HCT116 (cell line): Measurements from ENCODE around the gene OBSL1. TPM values are rescaled to one million over a fixed set of nuclear protein-coding genes. Genes with fewer than 3 reads are reported as not detected.

Source experiments
- ATAC-seq: fragments of 200-7000 bp; cut with Tn5 transposase; 2 replicates; pipeline ENCODE4 v1.9.1; 2020; ENCODE audit warnings: mild to moderate bottlenecking, moderate library complexity
- BruUV-seq: library from RNA; stranded (reverse); fragments of 400-500 nt; replicated peaks from 2 replicates; lab custom pipeline; 2021; lab: Mats Ljungman, UMichigan
- CTCF ChIA-PET: fragments of 300-600 bp; sonication (Branson Sonifier 250); formaldehyde crosslinking; loops from one replicate; lab custom pipeline; 2021; ENCODE audit warnings: antibody characterized with exemption; lab: Charles Lee
- POLR2A ChIA-PET: fragments of 300-600, 350-600 bp; sonication (Branson Sonifier 250); formaldehyde crosslinking; loops from one replicate; lab custom pipeline; 2021; ENCODE audit warnings: antibody characterized with exemption; lab: Charles Lee
- RAD21 ChIA-PET, 2 experiments: fragments of 300-600 bp; sonication (Branson Sonifier 250); formaldehyde crosslinking; loops; one replicate each; lab custom pipeline; 2023; ENCODE audit warnings: low total read pairs in 2 of 2; ENCODE audit not compliant: uncharacterized antibody in 2 of 2, unreplicated experiment in 2 of 2, low non-redundant PET in 1 of 2; lab: Charles Lee
- DNase-seq: peaks from one replicate; pipeline ENCODE4 v3.0.0-alpha.2; 2010; ENCODE audit warnings: low read depth, low spot score
- H2AFZ ChIP-seq: fragments of 200-600 bp; shearing (Covaris generic), sonication (generic); 2 replicates; pipeline ENCODE4 v1.6.1; 2017; ENCODE audit warnings: low read depth, mixed run types, mixed read lengths, antibody characterized with exemption, low read length; ENCODE audit not compliant: poor library complexity, severe bottlenecking
- H3K27ac ChIP-seq: 2 replicates; pipeline ENCODE4 v1.5.1; 2012; ENCODE audit warnings: low read depth, low read length
- H3K27me3 ChIP-seq: fragments of 200-600 bp; sonication (generic); 2 replicates; pipeline ENCODE4 v1.6.1; 2016; ENCODE audit warnings: mixed run types, low read length, mixed read lengths; ENCODE audit not compliant: insufficient read depth
- H3K36me3 ChIP-seq, 2 experiments: fragments of 200-500 bp in 1 of 2; fragments of 200-600 bp in 1 of 2; sonication (Bioruptor generic) in 1 of 2; sonication (generic) in 1 of 2; 2 replicates each; pipeline versions ENCODE4 v1.5.1 to v1.6.1; 2014 to 2016; ENCODE audit warnings: low read length in 2 of 2, inconsistent platforms in 1 of 2, mixed read lengths in 1 of 2, mixed run types in 1 of 2; ENCODE audit not compliant: insufficient read depth in 2 of 2, control insufficient read depth in 1 of 2
- H3K4me1 ChIP-seq, 2 experiments: fragments of 200-600 bp in 1 of 2; sonication (generic) in 1 of 2; 2 replicates each; pipeline versions ENCODE4 v1.5.1 to v1.6.1; 2012 to 2017; ENCODE audit warnings: low read length in 2 of 2, inconsistent platforms in 1 of 2, mild to moderate bottlenecking in 1 of 2, mixed read lengths in 1 of 2, mixed run types in 1 of 2, moderate library complexity in 1 of 2; ENCODE audit not compliant: insufficient read depth in 2 of 2, control insufficient read depth in 1 of 2
- H3K4me2 ChIP-seq: fragments of 200-600 bp; sonication (generic); 2 replicates; pipeline ENCODE4 v1.6.1; 2017; ENCODE audit warnings: mixed run types, low read length, mixed read lengths
- H3K4me3 ChIP-seq, 2 experiments: fragments of 200-600 bp in 1 of 2; sonication (generic) in 1 of 2; replicated peaks in 1 of 2; 2 replicates each; pipeline ENCODE4 v1.5.1; 2011 to 2016; ENCODE audit warnings: low read length in 2 of 2, control low read depth in 1 of 2, low read depth in 1 of 2, mild to moderate bottlenecking in 1 of 2, mixed read lengths in 1 of 2, mixed run types in 1 of 2
- H3K79me2 ChIP-seq: fragments of 200-600 bp; sonication (generic); 2 replicates; pipeline ENCODE4 v1.6.1; 2017; ENCODE audit warnings: mild to moderate bottlenecking, mixed run types, low read length, moderate library complexity, mixed read lengths; ENCODE audit not compliant: insufficient read depth
- H3K9ac ChIP-seq: fragments of 200-600 bp; sonication (generic); 2 replicates; pipeline ENCODE4 v1.6.1; 2016; ENCODE audit warnings: low read length, mixed read lengths
- H3K9me2 ChIP-seq: fragments of 200-600 bp; sonication (generic), shearing (Covaris generic); 2 replicates; pipeline ENCODE4 v1.6.1; 2017; ENCODE audit warnings: mixed run types, mild to moderate bottlenecking, moderate library complexity; ENCODE audit not compliant: insufficient read depth
- H3K9me3 ChIP-seq, 2 experiments: fragments of 200-500 bp in 1 of 2; fragments of 200-600 bp in 1 of 2; sonication (Bioruptor generic) in 1 of 2; sonication (generic) in 1 of 2; 2 replicates each; pipeline ENCODE4 v1.6.1; 2014 to 2017; ENCODE audit warnings: low read length in 2 of 2, mixed read lengths in 2 of 2, inconsistent platforms in 1 of 2, low read depth in 1 of 2, mild to moderate bottlenecking in 1 of 2, mixed run types in 1 of 2, moderate library complexity in 1 of 2; ENCODE audit not compliant: control insufficient read depth in 1 of 2, insufficient read depth in 1 of 2
- H4K20me1 ChIP-seq: fragments of 200-600 bp; sonication (generic), shearing (Covaris generic); 2 replicates; pipeline ENCODE4 v1.6.1; 2017; ENCODE audit warnings: mixed run types, mild to moderate bottlenecking, moderate library complexity; ENCODE audit not compliant: insufficient read depth
- CEBPB ChIP-seq: IDR thresholded peaks from 2 replicates; pipeline ENCODE4 v1.6.1; 2012; ENCODE audit warnings: low read depth
- EGR1 ChIP-seq: IDR thresholded peaks from 2 replicates; pipeline ENCODE4 v1.6.1; 2012; ENCODE audit warnings: low read depth
- ELF1 ChIP-seq: IDR thresholded peaks from 2 replicates; pipeline ENCODE4 v1.6.1; 2012; ENCODE audit warnings: low read depth, borderline replicate concordance
- EZH2 ChIP-seq: fragments of 200-600 bp; sonication (generic); IDR thresholded peaks from 2 replicates; pipeline ENCODE4 v1.6.1; 2017; ENCODE audit warnings: antibody characterized with exemption, mixed run types
- EZH2phosphoT487 ChIP-seq: fragments of 200-600 bp; IDR thresholded peaks from 2 replicates; pipeline ENCODE4 v1.6.1; 2018; ENCODE audit warnings: antibody characterized with exemption, borderline replicate concordance
- JUND ChIP-seq: IDR thresholded peaks from 2 replicates; pipeline ENCODE4 v1.6.1; 2012
- POLR2A ChIP-seq: IDR thresholded peaks from 2 replicates; pipeline ENCODE4 v1.7.0; 2011; ENCODE audit warnings: borderline replicate concordance; ENCODE audit not compliant: insufficient read depth, insufficient read length; ENCODE audit errors: extremely low read depth
- POLR2AphosphoS5 ChIP-seq: IDR thresholded peaks from 2 replicates; pipeline ENCODE4 v1.6.1; 2011; ENCODE audit warnings: mild to moderate bottlenecking, low read depth, low read length, moderate library complexity
- RAD21 ChIP-seq: IDR thresholded peaks from 2 replicates; pipeline ENCODE4 v1.6.1; 2012; ENCODE audit warnings: low read depth, mild to moderate bottlenecking
- SP1 ChIP-seq: IDR thresholded peaks from 2 replicates; pipeline ENCODE4 v1.6.1; 2012; ENCODE audit warnings: low read depth
- TCF7L2 ChIP-seq: IDR thresholded peaks from 2 replicates; pipeline ENCODE4 v1.7.0; 2011; ENCODE audit warnings: borderline replicate concordance, inconsistent platforms; ENCODE audit not compliant: insufficient read depth, insufficient read length; ENCODE audit errors: extremely low read depth
- ZNF274 ChIP-seq: fragments of 200-500 bp; sonication (Bioruptor generic); IDR thresholded peaks from 2 replicates; pipeline ENCODE4 v1.6.1; 2014; ENCODE audit warnings: mild to moderate bottlenecking, low read depth, low read length, inconsistent platforms
- intact Hi-C: fragments of 100-400 bp; cut with micrococcal nuclease; formaldehyde crosslinking; loops from 2 replicates; pipeline ENCODE4 v1.10.0; 2022
- total RNA-seq: library from RNA; stranded (reverse); gene quantifications from one replicate; pipeline ENCODE4 v1.2.1, GENCODE V29; 2021; ENCODE audit not compliant: unreplicated experiment
- TF ChIP-seq, protein P1 (sequence below): IDR thresholded peaks from 2 replicates; pipeline ENCODE4 v1.6.1; 2012
- TF ChIP-seq, protein P2 (sequence below), 3 experiments: fragments of 200-600 bp in 1 of 3; sonication (generic) in 1 of 3; IDR thresholded peaks in 2 of 3; conservative IDR thresholded peaks in 1 of 3; 2 replicates each; pipeline ENCODE4 v1.5.1; 2012 to 2017; ENCODE audit warnings: low read depth in 2 of 3, low read length in 2 of 3, antibody characterized with exemption in 1 of 3, borderline replicate concordance in 1 of 3, control low read depth in 1 of 3, mild to moderate bottlenecking in 1 of 3, mixed read lengths in 1 of 3, mixed run types in 1 of 3, moderate library complexity in 1 of 3; ENCODE audit not compliant: insufficient read depth in 1 of 3
- TF ChIP-seq, protein P3 (sequence below): IDR thresholded peaks from 2 replicates; pipeline ENCODE4 v1.6.1; 2012

OBSL1 gene
- total RNA-seq, 1 experiment from 2014 or later: 45.2 TPM

DNA sequence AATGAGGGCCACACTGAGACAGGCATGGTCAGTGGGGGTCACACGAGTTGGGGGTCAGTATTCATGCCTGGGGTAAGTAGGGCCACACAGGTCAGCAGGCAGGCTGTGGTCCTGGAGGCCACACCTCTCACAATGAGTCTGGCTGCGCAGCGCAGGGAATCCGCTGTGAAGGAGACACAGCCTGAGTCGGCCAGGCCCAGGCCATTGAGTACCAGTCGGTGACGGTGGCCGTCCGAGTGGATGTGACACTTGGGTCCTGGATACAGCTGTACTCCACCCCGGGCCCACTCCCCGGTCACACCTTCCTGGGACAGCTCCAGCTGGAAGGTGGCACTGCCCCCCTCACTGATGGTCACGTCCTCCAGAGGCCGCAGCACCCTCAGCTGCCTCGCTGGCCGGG is 17.0 kb downstream of the OBSL1 start:
- ATAC-seq: no peak
- H3K79me2 ChIP-seq: peaks cover 18% of the 10 kb centered on the region; the same call in 1 of the 2 replicates
- H3K27me3 ChIP-seq: no peaks in the 10 kb centered on the region
- no peaks in the 10 kb centered on the region for H3K9me2 ChIP-seq
- H3K36me3 ChIP-seq: no peaks in the 10 kb centered on the region
- H3K27ac ChIP-seq: no peak overlapping the region
- intact Hi-C loops: no loop called here
- no peak overlapping the region for H3K9ac ChIP-seq
- H3K4me2 ChIP-seq: no peak overlapping the region
- H3K4me3 ChIP-seq: no peak overlapping the region
- ChIA-PET RAD21 (no interaction called here), POLR2A (no interaction called here), CTCF (no interaction called here)
- no peak overlapping the region for H2AFZ ChIP-seq
- DNase-seq: no peak
- TF ChIP-seq EZH2 (no peak), POLR2AphosphoS5 (no peak), RAD21 (no peak), SP1 (no peak), JUND (no peak)
- H3K4me1 ChIP-seq: peaks cover 3 to 19% of the 10 kb centered on the region in 2 experiments; a peak in 3 of 4 replicates
- no peaks in the 10 kb centered on the region for H3K9me3 ChIP-seq
- H4K20me1 ChIP-seq: no peaks in the 10 kb centered on the region
- no TSS peak for BruUV-seq

DNA sequence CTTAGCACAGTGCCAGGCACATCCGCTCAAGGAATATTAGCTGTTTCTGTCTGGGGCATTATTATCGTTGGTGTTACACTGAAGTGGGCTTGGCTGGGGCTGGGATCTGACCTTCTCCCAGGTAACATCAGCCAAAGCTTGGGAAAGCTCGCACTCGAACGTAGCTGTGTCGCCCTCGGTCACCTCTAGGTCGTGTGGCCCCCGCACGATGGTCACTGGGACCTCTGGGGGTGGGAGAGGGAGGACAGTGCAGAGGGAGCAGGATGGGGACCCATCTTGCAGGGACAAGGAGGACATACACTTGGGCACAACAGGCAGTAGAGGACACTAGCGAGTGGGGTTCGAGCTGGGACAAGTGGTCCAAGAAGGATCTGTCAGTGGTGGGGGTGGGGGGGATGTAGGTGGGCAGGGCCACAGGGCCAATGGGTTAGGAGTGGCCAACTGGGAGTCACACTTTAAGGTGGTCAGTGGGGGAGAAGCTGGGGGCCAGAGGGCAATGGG is 17.8 kb downstream of the OBSL1 start:
- BruUV-seq: no TSS peak
- no peak overlapping the region for H3K27ac ChIP-seq
- peaks cover 18% of the 10 kb centered on the region; the same call in 1 of the 2 replicates for H3K79me2 ChIP-seq
- no peak overlapping the region for H2AFZ ChIP-seq
- no peak overlapping the region for H3K9ac ChIP-seq
- DNase-seq (no peak), ATAC-seq (no peak)
- POLR2A ChIA-PET: no interaction called here
- no peaks in the 10 kb centered on the region for H3K9me2 ChIP-seq
- no peaks in the 10 kb centered on the region for H4K20me1 ChIP-seq
- H3K9me3 ChIP-seq: no peaks in the 10 kb centered on the region
- RAD21 ChIA-PET: no interaction called here
- H3K27me3 ChIP-seq: no peaks in the 10 kb centered on the region
- no peak overlapping the region for H3K4me2 ChIP-seq
- peaks cover 3 to 19% of the 10 kb centered on the region in 2 experiments; a peak in 3 of 4 replicates for H3K4me1 ChIP-seq
- CTCF ChIA-PET: no interaction called here
- peaks cover 0 to 2% of the 10 kb centered on the region in 2 experiments; a peak in 1 of 4 replicates for H3K36me3 ChIP-seq
- intact Hi-C loops: no loop called here
- no peak overlapping the region for H3K4me3 ChIP-seq
- no peak for TF ChIP-seq EZH2phosphoT487
- TF ChIP-seq, protein P1, sequence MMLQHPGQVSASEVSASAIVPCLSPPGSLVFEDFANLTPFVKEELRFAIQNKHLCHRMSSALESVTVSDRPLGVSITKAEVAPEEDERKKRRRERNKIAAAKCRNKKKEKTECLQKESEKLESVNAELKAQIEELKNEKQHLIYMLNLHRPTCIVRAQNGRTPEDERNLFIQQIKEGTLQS: no peak
- TF ChIP-seq TCF7L2: no peak
- no peak for TF ChIP-seq RAD21
- no peak for TF ChIP-seq CEBPB
- TF ChIP-seq POLR2AphosphoS5: no peak
- TF ChIP-seq POLR2A: no peak
- TF ChIP-seq ZNF274: no peak
- TF ChIP-seq EZH2: no peak
- TF ChIP-seq, protein P2, sequence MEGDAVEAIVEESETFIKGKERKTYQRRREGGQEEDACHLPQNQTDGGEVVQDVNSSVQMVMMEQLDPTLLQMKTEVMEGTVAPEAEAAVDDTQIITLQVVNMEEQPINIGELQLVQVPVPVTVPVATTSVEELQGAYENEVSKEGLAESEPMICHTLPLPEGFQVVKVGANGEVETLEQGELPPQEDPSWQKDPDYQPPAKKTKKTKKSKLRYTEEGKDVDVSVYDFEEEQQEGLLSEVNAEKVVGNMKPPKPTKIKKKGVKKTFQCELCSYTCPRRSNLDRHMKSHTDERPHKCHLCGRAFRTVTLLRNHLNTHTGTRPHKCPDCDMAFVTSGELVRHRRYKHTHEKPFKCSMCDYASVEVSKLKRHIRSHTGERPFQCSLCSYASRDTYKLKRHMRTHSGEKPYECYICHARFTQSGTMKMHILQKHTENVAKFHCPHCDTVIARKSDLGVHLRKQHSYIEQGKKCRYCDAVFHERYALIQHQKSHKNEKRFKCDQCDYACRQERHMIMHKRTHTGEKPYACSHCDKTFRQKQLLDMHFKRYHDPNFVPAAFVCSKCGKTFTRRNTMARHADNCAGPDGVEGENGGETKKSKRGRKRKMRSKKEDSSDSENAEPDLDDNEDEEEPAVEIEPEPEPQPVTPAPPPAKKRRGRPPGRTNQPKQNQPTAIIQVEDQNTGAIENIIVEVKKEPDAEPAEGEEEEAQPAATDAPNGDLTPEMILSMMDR (IDR thresholded peaks at IDR 0.05 in 2 of 3, conservative IDR thresholded peaks at IDR 0.05 in 1 of 3; ENCODE audit: borderline replicate concordance in 1 of 3, insufficient read depth in 1 of 3, low read depth in 2 of 3, low read length in 2 of 3): no peak
- TF ChIP-seq, protein P3, sequence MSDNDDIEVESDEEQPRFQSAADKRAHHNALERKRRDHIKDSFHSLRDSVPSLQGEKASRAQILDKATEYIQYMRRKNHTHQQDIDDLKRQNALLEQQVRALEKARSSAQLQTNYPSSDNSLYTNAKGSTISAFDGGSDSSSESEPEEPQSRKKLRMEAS: no peak
- no peak for TF ChIP-seq ELF1
- no peak for TF ChIP-seq SP1
- TF ChIP-seq JUND: no peak
- no peak for TF ChIP-seq EGR1
